ENCODE measurements around the gene UTP25.

The UTP25 gene

GRCh38 chr1:209813902-209814301 lies 13.9 kb upstream of the UTP25 start:
- TF ChIP-seq, protein P1, sequence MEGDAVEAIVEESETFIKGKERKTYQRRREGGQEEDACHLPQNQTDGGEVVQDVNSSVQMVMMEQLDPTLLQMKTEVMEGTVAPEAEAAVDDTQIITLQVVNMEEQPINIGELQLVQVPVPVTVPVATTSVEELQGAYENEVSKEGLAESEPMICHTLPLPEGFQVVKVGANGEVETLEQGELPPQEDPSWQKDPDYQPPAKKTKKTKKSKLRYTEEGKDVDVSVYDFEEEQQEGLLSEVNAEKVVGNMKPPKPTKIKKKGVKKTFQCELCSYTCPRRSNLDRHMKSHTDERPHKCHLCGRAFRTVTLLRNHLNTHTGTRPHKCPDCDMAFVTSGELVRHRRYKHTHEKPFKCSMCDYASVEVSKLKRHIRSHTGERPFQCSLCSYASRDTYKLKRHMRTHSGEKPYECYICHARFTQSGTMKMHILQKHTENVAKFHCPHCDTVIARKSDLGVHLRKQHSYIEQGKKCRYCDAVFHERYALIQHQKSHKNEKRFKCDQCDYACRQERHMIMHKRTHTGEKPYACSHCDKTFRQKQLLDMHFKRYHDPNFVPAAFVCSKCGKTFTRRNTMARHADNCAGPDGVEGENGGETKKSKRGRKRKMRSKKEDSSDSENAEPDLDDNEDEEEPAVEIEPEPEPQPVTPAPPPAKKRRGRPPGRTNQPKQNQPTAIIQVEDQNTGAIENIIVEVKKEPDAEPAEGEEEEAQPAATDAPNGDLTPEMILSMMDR (conservative IDR thresholded peaks at IDR 0.05; ENCODE audit: control insufficient read depth, insufficient read depth, low read depth, low read length): no peak
- no peak for DNase-seq (ENCODE audit: low read depth)
- H3K4me3 ChIP-seq (ENCODE audit: control insufficient read depth, low read depth, low read length): no peak overlapping the region

DNA sequence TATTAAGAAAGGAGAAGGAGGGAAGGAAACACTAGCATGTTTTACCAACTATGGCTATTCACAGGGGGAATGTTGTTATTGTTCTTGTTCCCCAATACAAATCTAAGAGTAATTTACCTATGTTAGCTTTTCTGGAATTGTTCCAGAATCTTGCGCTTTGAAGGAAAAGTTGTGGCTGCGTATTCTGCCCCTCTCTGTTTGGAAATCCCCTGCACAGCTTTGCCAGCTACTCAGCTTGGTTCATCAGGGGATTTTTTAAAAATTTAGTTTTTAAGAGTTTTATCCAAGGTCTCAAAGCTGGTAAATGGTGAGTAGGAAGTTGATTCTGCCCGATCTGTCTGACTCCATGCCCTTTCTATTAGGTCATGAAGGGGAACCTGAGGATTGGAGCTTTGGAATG lies 12.3 kb upstream of the UTP25 start:
- TF ChIP-seq, protein P1 (conservative IDR thresholded peaks at IDR 0.05; ENCODE audit: control insufficient read depth, insufficient read depth, low read depth, low read length): no peak
- no peak for DNase-seq (ENCODE audit: low read depth)
- no peak overlapping the region for H3K4me3 ChIP-seq (ENCODE audit: control insufficient read depth, low read depth, low read length)

DNA sequence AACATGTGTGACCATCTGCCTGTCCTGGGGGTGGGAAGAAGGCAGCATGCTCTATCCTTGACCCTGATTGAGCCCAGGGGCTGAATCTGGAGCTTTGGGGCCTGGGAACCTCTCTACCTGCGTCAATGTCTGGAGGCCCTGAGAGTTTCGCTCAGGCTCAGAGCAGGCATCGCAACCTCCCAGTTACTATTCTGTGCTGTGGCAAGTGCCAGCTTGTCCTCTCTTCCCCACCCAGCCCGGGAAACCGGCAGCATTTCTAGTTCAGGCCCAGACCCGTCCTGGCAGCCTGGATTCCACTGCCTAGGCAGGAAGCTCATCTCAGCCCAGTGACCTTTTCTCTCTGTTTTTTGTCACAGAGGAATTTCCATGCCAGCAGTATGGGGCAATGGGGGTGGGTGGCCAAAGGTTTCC lies 11.8 kb upstream of the UTP25 start:
- TF ChIP-seq, protein P1 (conservative IDR thresholded peaks at IDR 0.05; ENCODE audit: control insufficient read depth, insufficient read depth, low read depth, low read length): no peak
- H3K4me3 ChIP-seq (ENCODE audit: control insufficient read depth, low read depth, low read length): no peak overlapping the region
- DNase-seq (ENCODE audit: low read depth): no peak

DNA sequence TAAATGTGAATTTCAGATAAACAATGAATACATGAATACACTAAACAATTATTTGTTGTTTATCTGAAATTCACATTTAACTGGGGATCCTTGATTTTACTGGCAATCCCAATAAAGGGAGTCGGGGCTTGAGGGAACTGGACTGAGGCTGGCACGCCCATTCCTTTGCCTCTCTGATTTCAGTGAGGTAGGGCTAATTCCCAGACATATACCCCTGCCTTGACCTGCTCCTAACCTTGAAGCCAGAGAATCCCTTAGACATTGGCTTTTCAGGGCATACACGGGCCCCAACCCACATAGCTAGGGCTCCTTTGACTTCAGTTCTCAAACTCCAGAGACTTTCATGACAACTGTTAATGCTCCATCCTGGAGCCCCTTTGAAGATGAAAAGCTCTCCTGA lies 10.8 kb upstream of the UTP25 start:
- H3K4me3 ChIP-seq (ENCODE audit: control insufficient read depth, low read depth, low read length): no peak overlapping the region
- no peak for DNase-seq (ENCODE audit: low read depth)
- TF ChIP-seq, protein P1 (conservative IDR thresholded peaks at IDR 0.05; ENCODE audit: control insufficient read depth, insufficient read depth, low read depth, low read length): no peak

GRCh38 chr1:209817691-209818090 lies 10.1 kb upstream of the UTP25 start:
- H3K4me3 ChIP-seq (ENCODE audit: control insufficient read depth, low read depth, low read length): no peak overlapping the region
- TF ChIP-seq, protein P1 (conservative IDR thresholded peaks at IDR 0.05; ENCODE audit: control insufficient read depth, insufficient read depth, low read depth, low read length): no peak
- DNase-seq (ENCODE audit: low read depth): no peak

- no peak for DNase-seq (ENCODE audit: low read depth)
- TF ChIP-seq, protein P1 (conservative IDR thresholded peaks at IDR 0.05; ENCODE audit: control insufficient read depth, insufficient read depth, low read depth, low read length): no peak
- no peak overlapping the region for H3K4me3 ChIP-seq (ENCODE audit: control insufficient read depth, low read depth, low read length)
Measured at GRCh38 chr1:209819058-209819457, 8.7 kb upstream of the UTP25 start.

DNA sequence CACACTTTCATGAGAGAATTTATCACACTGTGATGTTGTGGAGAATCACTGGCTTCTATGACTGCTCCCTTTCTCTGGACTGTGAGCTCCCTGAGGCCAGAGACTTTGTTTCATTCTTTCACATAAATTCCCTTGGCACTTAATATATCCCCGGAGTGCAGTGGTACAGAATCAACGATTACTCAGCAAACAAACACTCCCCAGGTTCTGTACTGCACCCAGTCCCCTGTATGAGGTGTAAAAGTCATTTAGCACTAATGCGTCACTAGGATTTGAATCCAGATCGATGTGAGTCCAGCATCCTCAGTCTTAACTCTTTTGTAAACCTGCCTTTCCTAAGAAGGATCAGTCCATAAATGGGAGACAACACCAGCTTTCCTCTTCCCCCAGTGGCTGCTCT lies 6.8 kb upstream of the UTP25 start:
- TF ChIP-seq, protein P1 (conservative IDR thresholded peaks at IDR 0.05; ENCODE audit: control insufficient read depth, insufficient read depth, low read depth, low read length): no peak
- DNase-seq (ENCODE audit: low read depth): no peak
- no peak overlapping the region for H3K4me3 ChIP-seq (ENCODE audit: control insufficient read depth, low read depth, low read length)

Data from fibroblast of mammary gland (primary cell).